NCI-H69 (cell line): Measurements from ENCODE around the gene C9.
"Not testable (repeated sequence)": the region's sequence is repeated elsewhere in the genome, so short reads cannot be mapped to it uniquely, and the experiment has no call there.

Experiments used
- DNase-seq: peaks from one replicate; lab custom pipeline; 2025; lab: John Stamatoyannopoulos, UW

The C9 gene

DNA sequence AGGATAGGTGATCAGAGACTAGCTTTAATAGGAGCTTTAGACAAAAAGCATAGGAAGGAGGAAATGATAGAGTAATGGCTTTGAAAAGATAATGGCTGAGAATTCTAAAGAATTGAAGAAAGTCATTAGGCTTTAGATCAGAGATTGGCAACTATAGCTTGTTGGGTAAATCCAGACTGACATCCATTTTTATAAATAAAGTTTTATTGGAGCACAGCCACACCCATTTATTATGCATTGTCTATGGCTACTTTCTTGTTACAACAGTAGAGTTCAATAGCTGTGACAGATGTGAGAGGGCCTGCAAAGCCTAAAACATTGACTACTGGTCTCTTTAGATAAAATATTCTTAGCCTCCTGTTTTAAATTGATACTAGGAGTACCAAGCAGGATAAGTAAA lies 104.2 kb downstream of the C9 start:
- no peak for DNase-seq

DNA sequence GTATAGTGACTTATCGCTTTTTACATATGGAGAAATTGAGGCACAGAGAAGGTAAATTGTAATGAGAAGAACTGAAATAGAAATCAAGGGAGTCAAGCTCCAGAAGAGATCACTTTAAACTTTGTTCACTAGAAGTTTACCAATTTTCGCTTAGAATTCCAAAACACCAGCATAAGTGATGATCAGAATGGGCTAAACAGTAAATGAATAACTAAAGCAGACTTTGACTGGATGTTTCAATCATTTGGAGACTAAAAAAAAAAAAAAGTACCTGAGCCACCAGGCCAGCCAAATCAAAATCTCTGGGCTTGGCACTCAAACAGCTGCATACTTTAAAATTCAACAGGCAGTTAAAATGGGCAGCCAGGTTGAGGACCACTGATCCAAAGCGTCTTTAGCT lies 106.7 kb downstream of the C9 start:
- DNase-seq = no peak

DNA sequence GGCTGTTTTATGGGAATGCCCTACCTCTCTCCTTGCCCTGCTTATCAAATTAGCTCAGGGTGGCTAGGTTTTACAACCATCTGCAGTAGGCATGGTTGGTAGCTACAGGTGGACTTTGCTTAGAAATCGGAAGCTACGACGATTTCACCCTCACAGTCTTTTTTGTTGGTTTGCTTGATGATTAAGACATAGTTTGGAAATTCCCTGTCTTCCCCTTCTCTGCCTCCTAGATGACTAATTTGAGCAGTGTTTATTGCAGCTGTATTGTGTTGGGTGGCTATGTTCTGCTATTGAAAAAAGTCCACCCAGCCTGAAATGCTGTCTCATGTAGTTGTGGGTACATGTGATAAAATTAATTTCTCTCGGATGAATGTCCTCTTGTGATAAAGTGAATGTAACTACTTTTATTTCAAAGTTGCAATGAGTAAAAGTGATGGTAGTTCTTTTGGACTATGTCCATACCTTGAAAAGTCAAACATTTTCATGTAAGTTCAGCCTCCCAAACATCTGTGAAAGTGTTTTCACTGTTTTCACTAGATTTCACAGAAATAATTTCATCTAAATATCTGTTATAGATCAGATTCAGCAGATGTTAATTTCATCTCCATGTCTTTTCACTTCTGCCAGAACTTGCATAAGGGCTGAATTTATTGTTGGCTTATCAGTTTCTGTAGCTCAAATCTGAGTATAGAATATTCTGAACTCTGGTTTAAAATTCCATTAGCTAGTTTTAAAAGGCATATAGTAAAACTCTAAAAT lies 107.6 kb downstream of the C9 start:
- DNase-seq = no peak

DNA sequence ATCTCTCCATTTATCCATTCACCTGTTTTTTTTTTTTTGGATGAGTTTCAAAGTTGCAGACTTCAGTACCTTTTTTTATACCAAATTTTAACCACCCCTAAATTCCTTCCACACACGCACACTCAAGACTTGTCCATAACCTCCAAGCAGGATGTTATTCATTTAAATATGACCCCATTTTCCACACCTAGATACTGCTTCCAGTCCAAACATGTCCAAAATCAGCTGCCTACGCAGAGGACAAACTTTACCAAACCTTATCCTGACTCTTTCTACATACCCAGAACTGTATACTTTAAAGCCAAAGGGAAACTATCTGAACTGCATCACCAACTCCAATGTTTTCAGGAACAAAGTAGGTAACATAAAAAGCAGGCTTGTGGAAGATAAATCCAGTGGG lies 108.9 kb downstream of the C9 start:
- DNase-seq = no peak

DNA sequence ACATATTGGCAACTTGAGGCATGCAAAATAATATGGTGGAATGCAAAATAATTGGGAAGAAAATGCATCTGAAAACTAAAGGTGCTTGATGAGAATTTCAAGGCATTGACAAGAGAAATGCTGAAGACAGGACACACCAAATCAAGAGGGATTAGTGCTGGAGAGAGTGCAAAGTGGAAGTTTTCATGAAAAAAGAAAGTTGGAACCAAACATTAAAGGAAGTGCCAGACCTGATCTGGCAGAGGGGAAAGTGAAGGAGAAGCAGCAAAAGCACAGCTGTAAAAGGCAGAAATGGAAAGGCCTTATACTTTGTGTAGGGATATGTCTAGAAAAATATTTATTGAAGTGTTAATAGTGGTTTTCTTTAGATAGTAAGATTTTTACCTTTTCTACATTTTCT lies 109.6 kb downstream of the C9 start:
- no peak for DNase-seq

DNA sequence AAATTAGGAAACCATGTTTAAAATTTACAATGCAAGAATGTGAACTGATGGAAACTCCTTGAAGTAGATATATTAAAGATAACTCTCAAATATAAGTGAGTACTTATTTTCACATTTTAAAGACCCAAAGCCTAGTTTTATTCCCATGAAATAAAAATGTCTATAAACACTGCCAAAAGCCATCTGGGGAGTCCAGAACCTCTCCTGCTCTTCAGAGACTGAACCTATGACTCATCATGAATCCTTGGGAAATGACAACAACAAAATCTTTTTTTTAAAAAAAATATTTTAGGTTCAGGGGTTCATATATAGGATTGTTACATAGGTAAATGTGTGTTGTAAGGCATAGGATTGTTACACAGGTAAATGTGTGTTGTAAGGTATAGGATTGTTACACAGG lies 111.1 kb downstream of the C9 start:
- no peak for DNase-seq

DNA sequence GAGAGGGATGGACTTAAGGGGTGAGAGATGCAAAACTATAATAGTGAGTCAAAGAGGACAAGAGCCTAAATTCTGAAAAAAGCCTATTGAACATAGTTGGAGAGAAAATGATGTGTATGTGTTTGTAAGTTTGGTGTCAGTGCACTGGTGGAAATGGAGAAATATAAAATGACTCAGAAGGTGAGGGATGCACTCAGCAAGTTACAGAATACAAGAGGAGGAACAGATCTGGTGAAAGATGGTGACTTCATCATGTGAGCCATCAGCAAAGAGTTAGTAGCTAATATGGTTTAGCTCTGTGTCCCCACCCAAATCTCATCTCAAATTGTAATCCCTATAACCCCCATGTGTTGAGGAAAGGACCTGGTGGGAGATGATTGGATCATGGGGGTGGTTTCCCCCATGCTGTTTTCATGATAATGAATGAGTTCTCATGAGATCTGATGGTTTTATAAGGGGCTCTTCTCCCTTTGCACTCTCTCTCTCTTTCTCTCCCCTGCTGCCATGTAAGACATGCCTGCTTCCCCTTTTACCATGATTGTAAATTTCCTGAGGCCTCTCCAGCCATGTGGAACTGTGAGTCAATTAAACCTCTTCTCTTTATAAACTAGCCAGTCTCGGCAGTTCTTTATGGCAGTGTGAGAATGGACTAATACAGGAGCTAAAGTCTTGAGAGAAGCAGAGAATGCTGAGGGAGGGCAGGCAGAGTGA lies 114.6 kb downstream of the C9 start:
- DNase-seq = no peak

DNA sequence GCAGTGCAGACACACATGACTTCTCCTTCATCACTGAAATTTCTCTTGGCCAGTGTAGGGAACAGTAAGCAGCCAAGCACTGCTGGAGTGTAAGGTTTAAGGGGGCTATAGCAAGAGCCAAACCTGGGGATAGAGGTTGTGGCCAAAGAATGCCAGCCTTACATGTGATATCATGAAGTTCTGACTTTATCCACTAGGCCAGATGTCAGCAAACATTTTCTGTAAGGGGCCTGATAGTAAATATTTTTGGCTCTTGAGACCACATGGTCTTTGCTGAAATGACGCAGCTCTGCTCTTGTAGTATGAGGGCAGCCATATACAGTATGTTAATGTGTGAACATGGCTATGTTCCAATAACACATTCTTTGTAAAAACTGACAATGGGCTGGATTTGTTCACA lies 115.2 kb downstream of the C9 start:
- no peak for DNase-seq

DNA sequence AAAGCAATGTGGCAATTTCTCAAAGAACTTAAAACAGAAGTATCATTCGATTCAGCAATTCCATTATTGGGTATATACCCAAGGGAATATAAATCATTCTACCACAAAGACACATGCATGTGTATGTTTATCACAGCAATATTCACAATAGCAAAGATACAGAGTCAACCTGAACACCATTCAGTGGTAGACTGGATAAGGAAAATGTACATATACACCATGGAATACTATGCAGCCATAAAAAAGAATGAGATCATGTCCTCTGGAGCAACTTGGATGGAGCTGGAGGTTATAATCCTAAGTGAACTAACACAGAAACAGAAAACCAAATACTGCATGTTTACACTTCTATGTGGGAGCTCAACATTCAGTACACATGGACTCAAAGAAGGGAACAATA lies 123.5 kb downstream of the C9 start:
- no peak for DNase-seq

DNA sequence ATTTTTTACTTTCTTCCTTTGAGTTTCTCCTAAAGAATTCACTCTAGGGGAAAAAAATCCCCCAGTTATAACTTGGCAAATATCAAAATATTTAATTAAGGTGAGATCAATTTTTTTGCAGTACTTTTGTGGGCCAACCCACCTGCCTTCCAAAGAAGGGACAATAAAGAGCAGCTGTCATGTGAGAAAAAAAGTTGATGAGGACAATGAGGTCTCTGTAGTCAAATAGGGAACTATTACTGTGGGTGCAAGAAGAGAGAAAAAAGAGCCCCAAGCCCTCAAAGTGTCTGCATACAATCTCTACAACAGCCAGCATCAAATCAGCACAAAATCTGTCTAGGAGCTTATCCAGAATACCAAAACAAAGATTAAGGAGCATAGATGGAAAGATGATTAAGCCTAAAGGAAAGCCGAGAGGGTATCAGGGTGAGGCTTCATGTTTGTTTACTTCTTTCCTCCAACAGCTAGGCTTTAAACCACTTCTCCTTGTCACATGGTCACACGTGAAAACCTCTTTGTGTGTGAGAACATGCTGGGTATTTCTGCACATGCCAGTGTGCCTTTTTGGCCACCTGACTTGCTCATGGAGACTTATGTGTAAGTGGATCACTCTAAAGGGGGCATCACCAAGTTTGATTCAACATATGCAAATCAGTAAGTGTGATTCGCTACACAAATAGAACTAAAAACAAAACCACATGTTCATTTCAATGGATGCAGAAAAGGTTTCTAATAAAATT lies 125.8 kb downstream of the C9 start:
- DNase-seq = no peak

DNA sequence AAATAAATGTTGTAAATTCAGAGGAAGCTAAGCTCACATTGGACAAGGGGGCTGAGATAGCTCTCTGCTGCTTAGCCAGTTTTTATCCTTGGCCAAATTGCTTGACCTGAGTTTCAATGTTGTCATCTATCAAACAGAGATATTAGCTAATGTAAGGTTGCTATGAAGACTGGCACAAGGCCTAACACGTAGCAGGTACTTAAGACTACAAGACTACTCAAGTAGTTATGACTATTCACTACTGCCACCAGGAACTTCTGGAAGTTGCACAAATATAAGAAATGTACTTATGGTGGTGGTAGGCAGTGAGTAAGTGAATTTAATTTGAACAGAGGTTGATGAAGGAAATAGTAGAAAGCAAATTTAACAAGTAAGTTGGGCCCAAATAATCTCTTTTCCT lies 127.6 kb downstream of the C9 start:
- DNase-seq = no peak

DNA sequence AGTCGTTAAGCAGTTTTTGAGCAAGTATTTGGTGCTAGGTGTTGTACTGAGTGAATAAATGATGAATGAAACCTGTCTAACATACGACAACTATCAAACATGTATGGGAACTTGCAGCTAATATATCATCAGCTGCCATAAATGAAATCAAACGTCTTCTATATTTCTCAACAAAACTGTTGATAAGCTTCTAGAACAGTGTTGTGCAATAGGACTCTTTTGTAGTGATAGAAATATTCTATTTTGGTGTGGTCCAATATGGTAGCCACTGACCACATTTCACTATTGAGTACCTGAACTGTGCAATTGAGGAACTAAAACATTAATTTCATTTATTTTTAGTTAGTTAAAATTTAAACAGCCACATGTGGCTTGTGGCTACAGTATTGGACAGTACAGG lies 128.6 kb downstream of the C9 start:
- DNase-seq = no peak

DNA sequence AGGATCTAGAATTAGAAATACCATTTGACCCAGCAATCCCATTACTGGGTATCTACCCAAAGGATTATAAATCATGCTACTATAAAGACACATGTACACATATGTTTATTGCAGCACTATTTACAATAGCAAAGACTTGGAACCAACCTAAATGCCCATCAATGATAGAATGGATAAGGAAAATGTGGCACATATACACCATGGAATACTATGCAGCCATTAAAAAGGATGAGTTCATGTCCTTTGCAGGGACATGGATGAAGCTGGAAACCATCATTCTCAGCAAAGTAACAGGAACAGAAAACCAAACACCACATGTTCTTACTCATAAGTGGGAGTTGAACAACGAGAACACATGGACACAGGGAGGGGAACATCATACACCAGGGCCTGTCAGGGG lies 129.8 kb downstream of the C9 start:
- not testable (repeated sequence) for DNase-seq
